Osteoblast (primary cell): ENCODE results near the gene EFNA5. TPM values are rescaled to one million over a fixed set of nuclear protein-coding genes. Genes with fewer than 3 reads are reported as not detected.

Experiments used
- DNase-seq: peaks from one replicate; pipeline ENCODE4 v3.0.0; 2011; ENCODE audit warnings: low spot score, mixed read lengths; ENCODE audit not compliant: insufficient read length; ENCODE audit errors: missing footprints
- H2AFZ ChIP-seq: 2 replicates; pipeline ENCODE4 v1.6.0; 2011; ENCODE audit warnings: mild to moderate bottlenecking, low read length
- H3K27ac ChIP-seq: 2 replicates; pipeline ENCODE4 v1.5.1; 2011; ENCODE audit warnings: mild to moderate bottlenecking, low read depth, low read length, moderate library complexity
- H3K27me3 ChIP-seq: 2 replicates; pipeline ENCODE4 v1.6.0; 2012; ENCODE audit warnings: mild to moderate bottlenecking, control low read depth, inconsistent platforms, low read length, moderate library complexity; ENCODE audit not compliant: insufficient read depth
- H3K36me3 ChIP-seq: 2 replicates; pipeline ENCODE4 v1.5.1; 2011; ENCODE audit warnings: mild to moderate bottlenecking, low read length, control low read depth, moderate library complexity; ENCODE audit not compliant: insufficient read depth
- H3K4me1 ChIP-seq: 2 replicates; pipeline ENCODE4 v1.5.1; 2011; ENCODE audit warnings: mild to moderate bottlenecking, low read length, control low read depth, moderate library complexity; ENCODE audit not compliant: insufficient read depth
- H3K4me2 ChIP-seq: 2 replicates; pipeline ENCODE4 v1.6.0; 2011; ENCODE audit warnings: mild to moderate bottlenecking, low read length; ENCODE audit not compliant: insufficient read depth
- H3K4me3 ChIP-seq: fragments of 200-600 bp; sonication (generic); 3 replicates; pipeline ENCODE4 v1.5.1; 2012; ENCODE audit warnings: mild to moderate bottlenecking, low read length, inconsistent platforms; ENCODE audit not compliant: insufficient read depth
- H3K79me2 ChIP-seq: 2 replicates; pipeline ENCODE4 v1.6.0; 2012; ENCODE audit warnings: mild to moderate bottlenecking, low read length, control low read depth, inconsistent platforms; ENCODE audit not compliant: insufficient read depth
- H3K9me3 ChIP-seq: 2 replicates; pipeline ENCODE4 v1.5.1; 2011; ENCODE audit warnings: low read depth, low read length, control low read depth
- H4K20me1 ChIP-seq: 2 replicates; pipeline ENCODE4 v1.6.0; 2012; ENCODE audit warnings: mild to moderate bottlenecking, low read length, control low read depth; ENCODE audit not compliant: insufficient read depth
- CTCF ChIP-seq: IDR thresholded peaks from 2 replicates; pipeline ENCODE4 v1.5.1; 2011; ENCODE audit warnings: mild to moderate bottlenecking, low read depth, low read length, moderate library complexity; ENCODE audit errors: extremely low read depth
- total RNA-seq: library from RNA; depleted of rRNA; stranded (reverse); fragments of >200 nt; gene quantifications from 2 replicates; pipeline ENCODE4 v1.2.3, GENCODE V29; 2012

The EFNA5 gene
- total RNA-seq, 1 donor: 12.3 TPM

- Histone ChIP-seq H3K4me2 (peak overlapping the region; percentile 31), H4K20me1 (no peaks in the 10 kb centered on the region), H3K27ac (no peak overlapping the region), H3K4me1 (peaks cover 39% of the 10 kb centered on the region), H3K79me2 (no peaks in the 10 kb centered on the region), H3K4me3 (no peak overlapping the region), H3K36me3 (no peaks in the 10 kb centered on the region), H2AFZ (peak overlapping the region; percentile 30), H3K9me3 (no peaks in the 10 kb centered on the region), H3K27me3 (no peaks in the 10 kb centered on the region)
- no peak for DNase-seq
- no peak for TF ChIP-seq CTCF
Observed at GRCh38 chr5:107557051-107557658, 113.6 kb downstream of the EFNA5 start.

- H3K4me2 ChIP-seq: no peak overlapping the region
- H3K4me3 ChIP-seq: no peak overlapping the region
- H3K4me1 ChIP-seq: peaks cover 40% of the 10 kb centered on the region
- no peaks in the 10 kb centered on the region for H4K20me1 ChIP-seq
- H3K27ac ChIP-seq: no peak overlapping the region
- no peaks in the 10 kb centered on the region for H3K9me3 ChIP-seq
- H2AFZ ChIP-seq: no peak overlapping the region
- H3K36me3 ChIP-seq: no peaks in the 10 kb centered on the region
- no peaks in the 10 kb centered on the region for H3K27me3 ChIP-seq
- TF ChIP-seq CTCF: no peak
- H3K79me2 ChIP-seq: no peaks in the 10 kb centered on the region
- DNase-seq: no peak
Observed at GRCh38 chr5:107556575-107556974, 114.2 kb downstream of the EFNA5 start.

GRCh38 chr5:107555425-107556090 is 115.2 kb downstream of the EFNA5 start:
- DNase-seq: no peak

More at GRCh38 chr5:107555425-107556090, 115.2 kb downstream of the EFNA5 start:
- Histone ChIP-seq H3K36me3 (no peaks in the 10 kb centered on the region), H3K79me2 (no peaks in the 10 kb centered on the region), H3K27me3 (no peaks in the 10 kb centered on the region), H3K4me3 (no peak overlapping the region), H3K9me3 (no peaks in the 10 kb centered on the region), H3K4me1 (peaks cover 40% of the 10 kb centered on the region), H3K27ac (no peak overlapping the region), H3K4me2 (peak overlapping the region; percentile 20), H4K20me1 (no peaks in the 10 kb centered on the region), H2AFZ (no peak overlapping the region)
- TF ChIP-seq CTCF: no peak
